SK-N-MC (cell line): ENCODE measurements around the gene PRR7.

ENCODE experiments used
- EZH2 ChIP-seq: fragments of 200-600 bp; sonication (generic); IDR thresholded peaks from one replicate; pipeline ENCODE4 v1.6.1; 2017; ENCODE audit warnings: antibody characterized with exemption
- POLR2AphosphoS5 ChIP-seq: IDR thresholded peaks from 2 replicates; pipeline ENCODE4 v1.6.1; 2012; ENCODE audit warnings: mild to moderate bottlenecking, low read depth, low read length, borderline replicate concordance

GRCh38 chr5:177496070-177496726 is 49.6 kb downstream of the PRR7 start:
- TF ChIP-seq EZH2 = no peak
- TF ChIP-seq POLR2AphosphoS5 = no peak
